ENCODE data around the gene WDR5.
"Not testable (repeated sequence)": the region's sequence is repeated elsewhere in the genome, so short reads cannot be mapped to it uniquely, and the experiment has no call there.

The WDR5 gene

GRCh38 chr9:134112561-134112960, 23.3 kb upstream of the WDR5 start:
- no peak overlapping the region for H3K27ac ChIP-seq (ENCODE audit: low read depth, low read length)
- H3K4me1 ChIP-seq (ENCODE audit: control insufficient read depth in 5 of 5, insufficient read depth in 5 of 5, low read length in 5 of 5): no peaks in the 10 kb centered on the region
- H3K9me3 ChIP-seq (ENCODE audit: control insufficient read depth in 5 of 5, low read length in 5 of 5): no peaks in the 10 kb centered on the region
- no peak overlapping the region for H3K9ac ChIP-seq (ENCODE audit: low read length in 5 of 5)
- no peak overlapping the region for H3K4me3 ChIP-seq (ENCODE audit: low read depth in 1 of 5, low read length in 5 of 5)
- no peaks in the 10 kb centered on the region for H3K27me3 ChIP-seq (ENCODE audit: control insufficient read depth in 5 of 5, insufficient read depth in 4 of 5, low read length in 5 of 5)
- H3K36me3 ChIP-seq (ENCODE audit: control insufficient read depth in 5 of 5, insufficient read depth in 5 of 5, low read length in 5 of 5): no peaks in the 10 kb centered on the region

GRCh38 chr9:134118972-134119371, 16.9 kb upstream of the WDR5 start:
- H3K27ac ChIP-seq (ENCODE audit: low read depth, low read length): not testable (repeated sequence)

GRCh38 chr9:134123764-134124128, 12.1 kb upstream of the WDR5 start:
- Histone ChIP-seq H3K9me3 (ENCODE audit: control insufficient read depth in 5 of 5, low read length in 5 of 5) (no peaks in the 10 kb centered on the region), H3K9ac (ENCODE audit: low read length in 5 of 5) (no peak overlapping the region), H3K4me1 (ENCODE audit: control insufficient read depth in 5 of 5, insufficient read depth in 5 of 5, low read length in 5 of 5) (no peaks in the 10 kb centered on the region), H3K27ac (ENCODE audit: low read depth, low read length) (no peak overlapping the region), H3K36me3 (ENCODE audit: control insufficient read depth in 5 of 5, insufficient read depth in 5 of 5, low read length in 5 of 5) (no peaks in the 10 kb centered on the region), H3K4me3 (ENCODE audit: low read depth in 1 of 5, low read length in 5 of 5) (no peak overlapping the region), H3K27me3 (ENCODE audit: control insufficient read depth in 5 of 5, insufficient read depth in 4 of 5, low read length in 5 of 5) (peaks cover 0 to 7% (median 7%) of the 10 kb centered on the region in 5 donors)

More at GRCh38 chr9:134118972-134119371, 16.9 kb upstream of the WDR5 start:
- not testable (repeated sequence) for H3K27me3 ChIP-seq (ENCODE audit: control insufficient read depth in 5 of 5, insufficient read depth in 4 of 5, low read length in 5 of 5); H3K4me3 ChIP-seq (ENCODE audit: low read depth in 1 of 5, low read length in 5 of 5); H3K9ac ChIP-seq (ENCODE audit: low read length in 5 of 5); H3K4me1 ChIP-seq (ENCODE audit: control insufficient read depth in 5 of 5, insufficient read depth in 5 of 5, low read length in 5 of 5); H3K9me3 ChIP-seq (ENCODE audit: control insufficient read depth in 5 of 5, low read length in 5 of 5); H3K36me3 ChIP-seq (ENCODE audit: control insufficient read depth in 5 of 5, insufficient read depth in 5 of 5, low read length in 5 of 5)

- Histone ChIP-seq H3K4me3 (ENCODE audit: low read depth in 1 of 5, low read length in 5 of 5) (no peak overlapping the region), H3K9me3 (ENCODE audit: control insufficient read depth in 5 of 5, low read length in 5 of 5) (no peaks in the 10 kb centered on the region), H3K27ac (ENCODE audit: low read depth, low read length) (no peak overlapping the region), H3K9ac (ENCODE audit: low read length in 5 of 5) (no peak overlapping the region), H3K36me3 (ENCODE audit: control insufficient read depth in 5 of 5, insufficient read depth in 5 of 5, low read length in 5 of 5) (no peaks in the 10 kb centered on the region), H3K27me3 (ENCODE audit: control insufficient read depth in 5 of 5, insufficient read depth in 4 of 5, low read length in 5 of 5) (peaks cover 2 to 11% (median 7%) of the 10 kb centered on the region in 5 donors), H3K4me1 (ENCODE audit: control insufficient read depth in 5 of 5, insufficient read depth in 5 of 5, low read length in 5 of 5) (peaks cover 0 to 4% (median 0%) of the 10 kb centered on the region in 5 donors)
Measured at GRCh38 chr9:134125413-134126095, 10.3 kb upstream of the WDR5 start.

- no peaks in the 10 kb centered on the region for H3K36me3 ChIP-seq (ENCODE audit: control insufficient read depth in 5 of 5, insufficient read depth in 5 of 5, low read length in 5 of 5)
- no peak overlapping the region for H3K27ac ChIP-seq (ENCODE audit: low read depth, low read length)
- H3K27me3 ChIP-seq (ENCODE audit: control insufficient read depth in 5 of 5, insufficient read depth in 4 of 5, low read length in 5 of 5): peaks cover 2 to 11% (median 7%) of the 10 kb centered on the region in 5 donors
- no peaks in the 10 kb centered on the region for H3K9me3 ChIP-seq (ENCODE audit: control insufficient read depth in 5 of 5, low read length in 5 of 5)
- no peak overlapping the region for H3K9ac ChIP-seq (ENCODE audit: low read length in 5 of 5)
- peaks cover 0 to 7% (median 3%) of the 10 kb centered on the region in 5 donors for H3K4me1 ChIP-seq (ENCODE audit: control insufficient read depth in 5 of 5, insufficient read depth in 5 of 5, low read length in 5 of 5)
- H3K4me3 ChIP-seq (ENCODE audit: low read depth in 1 of 5, low read length in 5 of 5): no peak overlapping the region
Measured at GRCh38 chr9:134126373-134126772, 9.5 kb upstream of the WDR5 start.

- peaks cover 0 to 10% (median 4%) of the 10 kb centered on the region in 5 donors for H3K4me1 ChIP-seq (ENCODE audit: control insufficient read depth in 5 of 5, insufficient read depth in 5 of 5, low read length in 5 of 5)
- H3K9me3 ChIP-seq (ENCODE audit: control insufficient read depth in 5 of 5, low read length in 5 of 5): no peaks in the 10 kb centered on the region
- no peaks in the 10 kb centered on the region for H3K36me3 ChIP-seq (ENCODE audit: control insufficient read depth in 5 of 5, insufficient read depth in 5 of 5, low read length in 5 of 5)
- H3K4me3 ChIP-seq (ENCODE audit: low read depth in 1 of 5, low read length in 5 of 5): no peak overlapping the region
- H3K9ac ChIP-seq (ENCODE audit: low read length in 5 of 5): no peak overlapping the region
- peaks cover 2 to 11% (median 7%) of the 10 kb centered on the region in 5 donors for H3K27me3 ChIP-seq (ENCODE audit: control insufficient read depth in 5 of 5, insufficient read depth in 4 of 5, low read length in 5 of 5)
- H3K27ac ChIP-seq (ENCODE audit: low read depth, low read length): no peak overlapping the region
Measured at GRCh38 chr9:134127065-134127580, 8.8 kb upstream of the WDR5 start.

GRCh38 chr9:134127616-134128015, 8.3 kb upstream of the WDR5 start:
- Histone ChIP-seq H3K36me3 (ENCODE audit: control insufficient read depth in 5 of 5, insufficient read depth in 5 of 5, low read length in 5 of 5) (no peaks in the 10 kb centered on the region), H3K9me3 (ENCODE audit: control insufficient read depth in 5 of 5, low read length in 5 of 5) (no peaks in the 10 kb centered on the region), H3K27ac (ENCODE audit: low read depth, low read length) (no peak overlapping the region), H3K4me1 (ENCODE audit: control insufficient read depth in 5 of 5, insufficient read depth in 5 of 5, low read length in 5 of 5) (peaks cover 0 to 15% (median 7%) of the 10 kb centered on the region in 5 donors), H3K4me3 (ENCODE audit: low read depth in 1 of 5, low read length in 5 of 5) (no peak overlapping the region), H3K27me3 (ENCODE audit: control insufficient read depth in 5 of 5, insufficient read depth in 4 of 5, low read length in 5 of 5) (peaks cover 2 to 11% (median 7%) of the 10 kb centered on the region in 5 donors), H3K9ac (ENCODE audit: low read length in 5 of 5) (no peak overlapping the region)

GRCh38 chr9:134128727-134129679, 6.9 kb upstream of the WDR5 start:
- Histone ChIP-seq H3K27me3 (ENCODE audit: control insufficient read depth in 5 of 5, insufficient read depth in 4 of 5, low read length in 5 of 5) (peaks cover 2 to 11% (median 7%) of the 10 kb centered on the region in 5 donors), H3K4me3 (ENCODE audit: low read depth in 1 of 5, low read length in 5 of 5) (no peak overlapping the region), H3K9ac (ENCODE audit: low read length in 5 of 5) (no peak overlapping the region), H3K4me1 (ENCODE audit: control insufficient read depth in 5 of 5, insufficient read depth in 5 of 5, low read length in 5 of 5) (peaks cover 0 to 18% (median 10%) of the 10 kb centered on the region in 5 donors), H3K9me3 (ENCODE audit: control insufficient read depth in 5 of 5, low read length in 5 of 5) (no peaks in the 10 kb centered on the region), H3K27ac (ENCODE audit: low read depth, low read length) (no peak overlapping the region), H3K36me3 (ENCODE audit: control insufficient read depth in 5 of 5, insufficient read depth in 5 of 5, low read length in 5 of 5) (no peaks in the 10 kb centered on the region)

GRCh38 chr9:134130503-134131375, 5.1 kb upstream of the WDR5 start:
- no peak overlapping the region for H3K27ac ChIP-seq (ENCODE audit: low read depth, low read length)
- no peak overlapping the region for H3K4me3 ChIP-seq (ENCODE audit: low read depth in 1 of 5, low read length in 5 of 5)
- H3K36me3 ChIP-seq (ENCODE audit: control insufficient read depth in 5 of 5, insufficient read depth in 5 of 5, low read length in 5 of 5): no peaks in the 10 kb centered on the region
- no peak overlapping the region for H3K9ac ChIP-seq (ENCODE audit: low read length in 5 of 5)
- no peaks in the 10 kb centered on the region for H3K9me3 ChIP-seq (ENCODE audit: control insufficient read depth in 5 of 5, low read length in 5 of 5)
- H3K27me3 ChIP-seq (ENCODE audit: control insufficient read depth in 5 of 5, insufficient read depth in 4 of 5, low read length in 5 of 5): peaks cover under 1 to 11% (median 4%) of the 10 kb centered on the region in 5 donors
- peaks cover 1 to 33% (median 19%) of the 10 kb centered on the region in 5 donors for H3K4me1 ChIP-seq (ENCODE audit: control insufficient read depth in 5 of 5, insufficient read depth in 5 of 5, low read length in 5 of 5)
